ENCODE measurements around the gene TSHZ3. TPM values are rescaled to one million over a fixed set of nuclear protein-coding genes. Genes with fewer than 3 reads are reported as not detected.
A peak's percentile ranks its signal among the peaks of the same experiment; 100 is the strongest.

TSHZ3 gene
- total RNA-seq, 2 donors from 2014 or later: 1.3 to 5.1 TPM

DNA sequence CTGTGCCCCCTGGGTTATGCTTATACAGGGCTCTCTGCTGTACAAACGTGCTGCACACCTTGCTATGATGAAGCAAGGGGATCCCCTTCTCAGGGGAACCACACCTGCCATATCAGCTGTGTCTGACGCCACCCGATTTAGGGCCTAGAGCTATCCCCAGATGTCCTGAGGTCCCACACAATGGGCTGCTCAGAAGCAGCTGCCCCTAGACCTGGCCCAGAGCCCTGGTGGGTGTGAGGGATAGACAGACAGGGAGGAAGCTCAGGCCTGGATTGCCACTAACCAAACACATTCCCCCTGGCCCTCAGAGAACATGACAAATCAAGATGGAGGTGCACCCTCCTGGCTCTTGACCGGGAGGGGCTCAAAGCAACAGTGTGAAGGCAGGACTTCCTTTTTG, 59.3 kb downstream of the TSHZ3 start:
- Histone ChIP-seq H3K36me3 (no peaks in the 10 kb centered on the region), H3K9me3 (no peaks in the 10 kb centered on the region), H3K4me3 (no peak overlapping the region), H3K9ac (ENCODE audit: low read depth in 2 of 2, low read length in 2 of 2) (peak overlapping the region in 1 of 2 donors; percentile 24), H3K27me3 (no peaks in the 10 kb centered on the region), H3K27ac (no peak overlapping the region), H3K4me1 (no peaks in the 10 kb centered on the region)
- no peak for DNase-seq
- TF ChIP-seq CTCF (IDR thresholded peaks at IDR 0.05): no peak
- intact Hi-C loops (cut with DNase I): no loop called here

GRCh38 chr19:31289381-31289880, 59.8 kb downstream of the TSHZ3 start:
- intact Hi-C loops (cut with DNase I): no loop called here
- Histone ChIP-seq H3K27ac (no peak overlapping the region), H3K4me1 (no peaks in the 10 kb centered on the region), H3K36me3 (no peaks in the 10 kb centered on the region), H3K9ac (ENCODE audit: low read depth in 2 of 2, low read length in 2 of 2) (no peak overlapping the region), H3K4me3 (no peak overlapping the region), H3K9me3 (no peaks in the 10 kb centered on the region), H3K27me3 (no peaks in the 10 kb centered on the region)
- no peak for DNase-seq
- TF ChIP-seq CTCF (IDR thresholded peaks at IDR 0.05): no peak

DNA sequence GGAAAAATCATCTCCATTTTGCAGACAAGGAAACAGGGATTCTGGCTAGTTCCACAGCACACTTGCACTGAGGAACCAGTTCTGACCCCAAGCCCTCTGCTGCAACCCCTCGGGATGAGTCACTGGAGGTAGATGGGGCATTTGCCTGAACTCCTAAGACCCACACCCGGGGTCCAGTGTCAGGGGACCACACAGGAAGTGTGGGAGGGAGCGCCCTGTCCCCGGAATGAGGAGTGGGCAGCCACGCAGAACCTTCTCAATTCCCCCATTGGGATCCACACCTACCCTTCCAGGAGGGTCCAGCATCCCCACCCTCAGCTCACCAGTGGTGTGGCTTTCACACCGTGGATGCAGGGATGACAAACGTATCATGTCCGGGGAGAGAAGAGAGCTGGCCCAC, 62.7 kb downstream of the TSHZ3 start:
- Histone ChIP-seq H3K36me3 (no peaks in the 10 kb centered on the region), H3K4me3 (no peak overlapping the region), H3K4me1 (no peaks in the 10 kb centered on the region), H3K9me3 (no peaks in the 10 kb centered on the region), H3K9ac (ENCODE audit: low read depth in 2 of 2, low read length in 2 of 2) (no peak overlapping the region), H3K27me3 (no peaks in the 10 kb centered on the region), H3K27ac (no peak overlapping the region)
- TF ChIP-seq CTCF (IDR thresholded peaks at IDR 0.05): no peak
- DNase-seq: no peak
- intact Hi-C loops (cut with DNase I): no loop called here

- intact Hi-C loops (cut with DNase I): no loop called here
- Histone ChIP-seq H3K27ac (no peak overlapping the region), H3K9me3 (no peaks in the 10 kb centered on the region), H3K4me3 (no peak overlapping the region), H3K4me1 (no peaks in the 10 kb centered on the region), H3K9ac (ENCODE audit: low read depth in 2 of 2, low read length in 2 of 2) (no peak overlapping the region), H3K27me3 (no peaks in the 10 kb centered on the region), H3K36me3 (no peaks in the 10 kb centered on the region)
- TF ChIP-seq CTCF (IDR thresholded peaks at IDR 0.05): no peak
- DNase-seq: no peak
Observed at GRCh38 chr19:31285744-31286143, 63.5 kb downstream of the TSHZ3 start.

GRCh38 chr19:31284621-31285020, 64.6 kb downstream of the TSHZ3 start:
- DNase-seq: no peak
- no peak overlapping the region for H3K4me3 ChIP-seq
- intact Hi-C loops (cut with DNase I): no loop called here
- no peak overlapping the region for H3K9ac ChIP-seq (ENCODE audit: low read depth in 2 of 2, low read length in 2 of 2)
- no peaks in the 10 kb centered on the region for H3K27me3 ChIP-seq
- H3K36me3 ChIP-seq: no peaks in the 10 kb centered on the region
- no peak overlapping the region for H3K27ac ChIP-seq
- TF ChIP-seq CTCF (IDR thresholded peaks at IDR 0.05): no peak
- no peaks in the 10 kb centered on the region for H3K4me1 ChIP-seq
- H3K9me3 ChIP-seq: no peaks in the 10 kb centered on the region

DNA sequence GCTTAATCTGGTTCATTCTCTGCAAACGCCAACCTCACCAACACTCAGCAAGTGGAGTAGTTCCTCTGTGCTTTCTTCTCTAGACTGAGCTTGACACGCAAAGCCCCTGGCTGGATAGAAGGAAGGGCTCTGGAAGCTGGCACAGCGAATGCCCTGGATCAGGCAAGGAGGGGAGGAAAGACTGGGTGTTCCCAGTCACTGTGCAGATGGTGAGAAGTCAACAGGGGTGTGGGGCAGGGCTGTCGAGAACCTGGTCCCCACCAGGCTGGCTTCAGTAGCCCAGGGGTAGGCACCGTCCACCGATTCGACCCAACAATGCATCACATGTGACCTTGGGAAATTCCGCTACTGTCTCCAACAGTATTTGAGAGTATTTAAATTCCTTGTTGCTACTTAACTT, 65.5 kb downstream of the TSHZ3 start:
- Histone ChIP-seq H3K4me1 (no peaks in the 10 kb centered on the region), H3K9ac (ENCODE audit: low read depth in 2 of 2, low read length in 2 of 2) (no peak overlapping the region), H3K4me3 (no peak overlapping the region), H3K27me3 (no peaks in the 10 kb centered on the region), H3K36me3 (no peaks in the 10 kb centered on the region), H3K27ac (no peak overlapping the region), H3K9me3 (no peaks in the 10 kb centered on the region)
- intact Hi-C loops (cut with DNase I): no loop called here
- TF ChIP-seq CTCF (IDR thresholded peaks at IDR 0.05): no peak
- no peak for DNase-seq
